GM21390 (cell line): ENCODE data around the gene ODC1.

Experiments used
- ATAC-seq: cut with Tn5 transposase; IDR thresholded peaks from one replicate; pipeline ENCODE4 v1.9.1; 2021; ENCODE audit not compliant: unreplicated experiment

The ODC1 gene

GRCh38 chr2:10435820-10436204 is 12.3 kb downstream of the ODC1 start:
- ATAC-seq = no peak

GRCh38 chr2:10434886-10435819 is 13.0 kb downstream of the ODC1 start:
- ATAC-seq = no peak

GRCh38 chr2:10433947-10434885 is 13.9 kb downstream of the ODC1 start:
- no peak for ATAC-seq

- no peak for ATAC-seq
Measured at GRCh38 chr2:10433264-10433946, 14.7 kb downstream of the ODC1 start.

GRCh38 chr2:10432311-10433181 is 15.6 kb downstream of the ODC1 start:
- ATAC-seq = no peak

- ATAC-seq = no peak
Measured at GRCh38 chr2:10431797-10432196, 16.3 kb downstream of the ODC1 start.

- ATAC-seq = no peak
Measured at GRCh38 chr2:10430886-10431622, 17.1 kb downstream of the ODC1 start.

- ATAC-seq = no peak
Measured at GRCh38 chr2:10428924-10429323, 19.2 kb downstream of the ODC1 start.

GRCh38 chr2:10428355-10428754 is 19.8 kb downstream of the ODC1 start:
- no peak for ATAC-seq

GRCh38 chr2:10427618-10427949 is 20.5 kb downstream of the ODC1 start:
- no peak for ATAC-seq

- no peak for ATAC-seq
Measured at GRCh38 chr2:10426726-10427617, 21.2 kb downstream of the ODC1 start.

- no peak for ATAC-seq
Measured at GRCh38 chr2:10425699-10426098, 22.4 kb downstream of the ODC1 start.

GRCh38 chr2:10424916-10425505 is 23.1 kb downstream of the ODC1 start:
- no peak for ATAC-seq

GRCh38 chr2:10424051-10424450 is 24.1 kb downstream of the ODC1 start:
- ATAC-seq = no peak

- ATAC-seq = no peak
Measured at GRCh38 chr2:10423400-10423774, 24.7 kb downstream of the ODC1 start.

GRCh38 chr2:10422732-10423399 is 25.3 kb downstream of the ODC1 start:
- ATAC-seq = no peak

- ATAC-seq = no peak
Measured at GRCh38 chr2:10422251-10422650, 25.9 kb downstream of the ODC1 start.
